IPS-20b (cell line): ENCODE measurements around the gene AMFR.

Source experiments
- H3K27ac ChIP-seq: one replicate; pipeline ENCODE4 v1.5.1; 2013; ENCODE audit warnings: low read length
- H3K27me3 ChIP-seq: 2 replicates; pipeline ENCODE4 v1.6.1; 2013; ENCODE audit warnings: mild to moderate bottlenecking, low read length, inconsistent platforms; ENCODE audit not compliant: insufficient read depth
- H3K36me3 ChIP-seq: 2 replicates; pipeline ENCODE4 v1.6.1; 2013; ENCODE audit warnings: low read depth, mild to moderate bottlenecking, inconsistent platforms, low read length, moderate library complexity; ENCODE audit not compliant: insufficient read depth
- H3K4me1 ChIP-seq: 2 replicates; pipeline ENCODE4 v1.6.1; 2013; ENCODE audit warnings: mild to moderate bottlenecking, control low read depth, inconsistent platforms, low read length, moderate library complexity; ENCODE audit not compliant: insufficient read depth
- H3K4me3 ChIP-seq: 2 replicates; pipeline ENCODE4 v1.5.1; 2013; ENCODE audit warnings: mild to moderate bottlenecking, low read length, inconsistent platforms
- H3K9ac ChIP-seq: 2 replicates; pipeline ENCODE4 v1.6.1; 2013; ENCODE audit warnings: low read depth, mild to moderate bottlenecking, inconsistent platforms, low read length, moderate library complexity
- H3K9me3 ChIP-seq: 2 replicates; pipeline ENCODE4 v1.6.1; 2013; ENCODE audit warnings: mild to moderate bottlenecking, low read depth, low read length, inconsistent platforms; ENCODE audit not compliant: insufficient read depth

AMFR gene

DNA sequence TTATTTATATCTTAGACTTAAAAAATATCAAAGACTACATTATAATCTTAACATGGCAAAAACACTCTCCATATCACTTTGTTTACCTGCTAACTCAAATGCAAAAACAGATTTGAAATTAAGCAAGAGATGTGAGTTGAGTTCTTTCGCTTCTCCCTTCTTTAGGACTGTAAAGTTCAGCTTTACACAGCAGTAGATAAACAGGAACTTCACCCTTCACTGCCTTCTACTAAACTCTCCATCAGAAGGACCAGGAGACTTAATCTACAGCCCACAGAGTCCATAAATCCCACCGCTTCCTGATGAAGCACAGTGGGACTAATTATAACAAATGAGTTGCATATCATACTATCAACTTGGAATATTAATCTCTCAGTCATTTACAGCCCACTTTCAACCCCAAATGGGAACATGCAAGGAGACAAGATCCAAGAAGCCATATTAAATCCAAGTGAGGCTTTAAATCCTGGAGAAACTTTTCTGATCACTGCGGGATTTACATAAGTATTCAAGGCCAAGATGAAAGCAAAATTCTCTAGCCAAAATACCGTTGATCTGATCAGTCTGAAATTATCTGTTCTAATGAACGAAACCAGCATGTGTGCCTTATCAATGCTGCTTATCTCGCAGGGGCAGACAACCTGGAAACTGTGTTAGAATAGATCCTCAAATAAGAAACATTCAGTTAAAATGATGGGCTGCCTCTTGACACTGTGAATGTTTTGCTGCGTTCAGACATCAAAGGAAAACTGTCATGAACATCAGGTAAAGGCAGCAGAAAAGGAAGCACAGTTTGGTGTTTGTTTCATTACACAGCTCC is 1.6 kb downstream of the AMFR start:
- no peak overlapping the region for H3K27ac ChIP-seq
- peaks cover 31% of the 10 kb centered on the region for H3K27me3 ChIP-seq
- peak overlapping the region; percentile 83 for H3K4me3 ChIP-seq
- H3K36me3 ChIP-seq: 0 out of 2 replicates have a peak, but pooled peaks cover 3% of the 10 kb centered on the region
- peak overlapping the region; percentile 56; the same call in 1 of the 2 replicates for H3K9ac ChIP-seq
- peaks cover 20% of the 10 kb centered on the region for H3K4me1 ChIP-seq
- H3K9me3 ChIP-seq: no peaks in the 10 kb centered on the region

DNA sequence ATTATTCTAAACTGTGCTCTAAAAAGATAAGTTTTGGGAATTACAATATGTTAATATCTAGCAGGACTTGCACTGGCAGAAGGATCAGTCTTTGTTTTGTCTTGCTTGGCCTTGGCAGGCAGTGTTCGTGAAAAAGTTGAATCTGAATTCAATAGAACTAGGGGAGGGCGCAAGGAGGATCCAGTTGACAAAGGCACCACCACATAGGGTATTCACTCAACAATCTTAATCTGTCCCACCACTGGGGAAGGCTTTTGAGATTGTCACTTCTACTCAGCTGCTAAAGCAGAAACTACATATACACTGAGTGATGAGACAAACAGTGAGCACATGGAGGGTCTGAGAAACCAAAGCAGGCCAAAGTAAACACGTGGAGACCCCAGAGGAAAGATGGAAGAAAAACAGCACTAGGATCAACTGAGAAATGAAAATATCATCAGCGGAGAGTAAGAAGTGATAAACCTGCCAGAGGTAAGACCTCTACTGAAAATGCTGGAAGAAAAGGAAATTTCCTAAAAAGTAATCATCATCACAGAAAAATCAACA is 2.4 kb downstream of the AMFR start:
- H3K4me1 ChIP-seq: peaks cover 20% of the 10 kb centered on the region
- H3K9me3 ChIP-seq: no peaks in the 10 kb centered on the region
- H3K36me3 ChIP-seq: no peaks in the 10 kb centered on the region
- H3K27ac ChIP-seq: no peak overlapping the region
- no peak overlapping the region for H3K4me3 ChIP-seq
- no peak overlapping the region for H3K9ac ChIP-seq
- H3K27me3 ChIP-seq: peaks cover 31% of the 10 kb centered on the region

DNA sequence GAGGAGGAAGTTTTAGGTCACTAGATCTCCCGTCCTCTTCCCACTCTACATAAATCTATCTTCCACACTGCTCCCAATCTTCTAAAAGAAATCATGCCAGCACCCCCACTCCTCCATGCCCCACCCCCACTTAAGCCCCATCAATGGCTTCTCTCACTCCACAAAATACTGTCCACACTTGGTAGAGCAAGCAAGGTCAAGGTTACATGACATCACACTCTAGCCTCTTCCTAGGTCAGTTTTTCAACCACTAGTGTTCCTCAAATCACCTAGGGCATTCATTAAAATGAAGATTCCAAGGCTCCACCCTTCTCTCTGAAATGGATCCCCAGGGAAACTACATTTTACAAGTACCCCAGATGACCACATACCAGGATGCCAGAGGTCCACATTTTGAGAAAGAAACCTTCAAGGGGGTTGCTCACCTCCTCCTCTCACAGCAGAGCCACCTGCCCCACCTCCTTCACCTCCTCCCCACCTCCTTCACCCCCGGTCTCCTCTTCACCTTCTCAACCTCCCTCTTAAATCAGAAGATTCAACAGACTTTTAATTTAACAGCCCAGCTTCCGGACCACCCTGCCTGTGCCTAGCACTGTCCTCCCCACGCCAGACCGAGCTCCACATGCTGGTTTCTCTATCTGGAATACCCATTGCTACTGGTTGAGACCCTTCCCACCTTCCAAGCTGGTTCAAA is 3.2 kb downstream of the AMFR start:
- no peak overlapping the region for H3K4me3 ChIP-seq
- no peak overlapping the region for H3K27ac ChIP-seq
- no peak overlapping the region for H3K9ac ChIP-seq
- no peaks in the 10 kb centered on the region for H3K9me3 ChIP-seq
- H3K4me1 ChIP-seq: peaks cover 20% of the 10 kb centered on the region
- peaks cover 31% of the 10 kb centered on the region for H3K27me3 ChIP-seq
- no peaks in the 10 kb centered on the region for H3K36me3 ChIP-seq

DNA sequence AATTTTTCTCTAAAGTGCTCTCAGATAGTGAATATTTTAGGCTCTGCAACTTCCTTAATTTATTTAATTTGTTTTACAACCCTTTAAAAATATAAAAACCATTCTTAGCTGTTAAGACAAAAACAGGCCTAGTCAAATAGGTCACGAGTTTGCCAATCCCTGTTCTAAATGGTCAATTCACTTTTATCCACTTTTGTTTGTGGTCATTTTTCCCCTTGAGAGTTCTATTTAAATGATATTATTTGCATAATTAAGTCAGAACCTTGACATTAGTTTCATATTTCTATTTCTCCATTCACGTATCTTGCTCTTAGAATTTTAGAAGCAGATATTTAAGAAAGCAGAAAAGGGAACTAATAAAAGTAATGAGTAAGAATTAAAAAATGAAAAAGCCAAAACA is 4.0 kb downstream of the AMFR start:
- Histone ChIP-seq H3K36me3 (no peaks in the 10 kb centered on the region), H3K9ac (no peak overlapping the region), H3K27me3 (peaks cover 29% of the 10 kb centered on the region), H3K4me3 (no peak overlapping the region), H3K27ac (no peak overlapping the region), H3K9me3 (no peaks in the 10 kb centered on the region), H3K4me1 (peaks cover 20% of the 10 kb centered on the region)

DNA sequence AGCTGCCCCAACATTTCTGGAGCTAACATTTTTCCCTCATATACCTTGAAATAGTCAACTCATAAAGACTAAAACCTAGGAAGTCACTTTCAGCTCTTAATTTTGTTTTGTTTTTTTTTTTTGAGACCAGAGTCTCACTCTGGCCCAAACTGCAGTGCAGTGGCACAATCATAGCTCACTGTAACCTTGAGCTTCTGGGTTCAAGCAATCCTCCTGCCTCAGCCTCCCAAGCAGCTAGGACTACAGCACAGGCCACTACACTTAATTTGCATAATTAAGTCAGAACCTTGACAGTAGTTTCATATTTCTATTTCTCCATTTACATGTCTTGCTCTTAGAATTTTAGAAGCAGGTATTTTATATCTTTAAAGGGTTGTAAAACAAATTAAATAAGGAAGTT is 4.7 kb downstream of the AMFR start:
- Histone ChIP-seq H3K9ac (no peak overlapping the region), H3K27me3 (peaks cover 24% of the 10 kb centered on the region), H3K4me3 (no peak overlapping the region), H3K4me1 (peaks cover 20% of the 10 kb centered on the region), H3K9me3 (no peaks in the 10 kb centered on the region), H3K27ac (no peak overlapping the region), H3K36me3 (no peaks in the 10 kb centered on the region)

DNA sequence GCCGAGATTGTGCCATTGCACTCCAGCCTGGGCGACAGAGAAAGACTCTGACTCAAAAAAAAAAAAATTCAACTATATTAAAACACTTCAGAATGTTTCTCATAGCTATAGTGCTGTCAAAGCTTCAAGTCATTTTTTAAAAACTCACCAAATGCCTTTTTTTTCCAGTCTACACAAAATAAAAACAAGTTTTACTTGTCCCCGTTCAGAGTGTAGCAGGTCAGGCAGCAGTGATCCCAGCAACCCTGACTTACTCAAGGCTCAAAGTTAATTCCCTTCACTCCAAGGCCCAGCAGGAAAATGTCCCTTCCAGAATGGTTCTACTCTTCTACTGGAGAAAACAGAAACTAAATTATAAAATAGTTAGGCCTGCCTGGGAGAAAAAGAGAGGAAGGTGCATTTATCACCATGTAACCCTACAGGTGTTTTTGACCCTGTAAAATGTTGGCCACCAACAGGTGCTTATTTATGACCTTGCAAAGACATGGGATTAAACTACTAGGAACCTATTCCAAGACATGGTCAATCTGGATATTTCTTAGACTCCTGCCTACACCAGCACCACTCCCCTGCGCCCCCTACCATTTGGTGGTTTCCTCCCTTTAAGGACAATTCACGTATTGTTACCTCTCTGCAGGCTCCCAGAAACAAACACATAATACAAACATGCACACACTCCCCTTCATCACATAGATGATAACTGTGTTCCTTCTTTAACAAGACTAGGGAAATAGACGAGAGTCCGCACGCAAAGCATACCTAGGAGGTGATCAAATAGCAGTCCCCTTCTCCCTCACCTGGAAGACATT is 5.4 kb downstream of the AMFR start:
- Histone ChIP-seq H3K9me3 (no peaks in the 10 kb centered on the region), H3K36me3 (no peaks in the 10 kb centered on the region), H3K9ac (no peak overlapping the region), H3K27ac (no peak overlapping the region), H3K4me3 (no peak overlapping the region), H3K4me1 (peaks cover 24% of the 10 kb centered on the region), H3K27me3 (peaks cover 24% of the 10 kb centered on the region)

DNA sequence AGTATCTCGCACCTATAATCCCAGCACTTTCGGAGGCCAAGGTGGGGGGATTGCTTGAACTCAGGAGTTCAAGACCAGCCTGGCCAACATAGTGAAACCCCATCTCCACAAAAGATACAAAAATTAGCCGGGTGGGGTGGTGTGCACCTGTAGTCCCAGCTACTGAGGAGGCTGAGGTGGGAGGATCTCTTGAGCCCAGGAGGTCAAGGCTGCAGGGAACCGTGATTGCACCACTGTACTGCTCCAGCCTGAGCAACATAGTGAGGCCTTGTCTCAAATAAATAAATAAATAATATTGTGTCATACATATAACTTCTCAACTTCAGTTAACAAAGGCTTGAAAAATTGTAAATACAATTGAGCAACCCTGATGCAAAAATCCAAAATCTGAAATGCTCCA is 8.2 kb downstream of the AMFR start:
- no peak overlapping the region for H3K9ac ChIP-seq
- no peak overlapping the region for H3K27ac ChIP-seq
- peaks cover 15% of the 10 kb centered on the region for H3K4me1 ChIP-seq
- H3K36me3 ChIP-seq: no peaks in the 10 kb centered on the region
- no peaks in the 10 kb centered on the region for H3K9me3 ChIP-seq
- H3K4me3 ChIP-seq: no peak overlapping the region
- no peaks in the 10 kb centered on the region for H3K27me3 ChIP-seq

DNA sequence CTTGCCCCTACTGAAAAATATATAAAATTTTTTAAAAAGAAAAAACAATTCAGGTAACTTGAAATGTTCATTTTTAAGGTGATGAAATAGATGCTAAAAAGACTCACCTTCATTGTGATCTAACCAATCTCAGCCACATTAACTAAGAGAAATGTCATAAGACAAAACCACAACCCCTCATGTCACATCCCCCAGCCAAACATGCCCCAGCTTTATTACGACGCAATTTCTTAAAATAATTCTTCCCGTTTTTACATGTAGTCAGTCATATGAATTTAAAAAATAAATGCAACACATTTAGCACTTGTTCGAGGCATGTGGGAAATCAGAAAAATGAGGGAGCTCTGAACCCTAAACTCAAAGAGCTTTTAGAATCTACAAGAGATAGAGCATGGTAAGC is 9.5 kb downstream of the AMFR start:
- no peak overlapping the region for H3K27ac ChIP-seq
- H3K36me3 ChIP-seq: no peaks in the 10 kb centered on the region
- H3K9me3 ChIP-seq: no peaks in the 10 kb centered on the region
- H3K4me3 ChIP-seq: no peak overlapping the region
- no peaks in the 10 kb centered on the region for H3K27me3 ChIP-seq
- no peak overlapping the region for H3K9ac ChIP-seq
- H3K4me1 ChIP-seq: peaks cover 9% of the 10 kb centered on the region; the same call in 1 of the 2 replicates

DNA sequence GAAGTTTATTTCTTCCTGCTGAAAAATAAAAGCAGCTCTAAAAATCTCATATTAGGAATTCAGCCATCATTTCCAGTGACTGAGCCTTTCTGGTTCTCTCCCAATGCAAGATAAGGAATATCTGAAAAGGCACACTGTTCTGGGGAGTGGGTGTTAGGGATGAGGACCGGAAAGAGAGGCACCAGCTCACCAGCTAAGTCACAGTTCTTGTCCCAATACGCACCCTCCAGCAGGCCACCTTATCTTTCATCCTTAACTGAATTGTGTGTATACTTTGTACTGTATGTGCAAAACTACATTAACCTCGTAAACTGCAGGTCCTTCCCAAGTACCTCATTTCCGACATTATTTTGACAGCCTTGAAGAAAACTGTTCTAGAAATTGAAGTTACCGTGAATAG is 11.0 kb downstream of the AMFR start:
- Histone ChIP-seq H3K9me3 (no peaks in the 10 kb centered on the region), H3K27ac (no peak overlapping the region), H3K9ac (no peak overlapping the region), H3K4me1 (peaks cover 5% of the 10 kb centered on the region; the same call in 1 of the 2 replicates), H3K4me3 (no peak overlapping the region), H3K27me3 (no peaks in the 10 kb centered on the region), H3K36me3 (peaks cover under 1% of the 10 kb centered on the region; the same call in 1 of the 2 replicates)

DNA sequence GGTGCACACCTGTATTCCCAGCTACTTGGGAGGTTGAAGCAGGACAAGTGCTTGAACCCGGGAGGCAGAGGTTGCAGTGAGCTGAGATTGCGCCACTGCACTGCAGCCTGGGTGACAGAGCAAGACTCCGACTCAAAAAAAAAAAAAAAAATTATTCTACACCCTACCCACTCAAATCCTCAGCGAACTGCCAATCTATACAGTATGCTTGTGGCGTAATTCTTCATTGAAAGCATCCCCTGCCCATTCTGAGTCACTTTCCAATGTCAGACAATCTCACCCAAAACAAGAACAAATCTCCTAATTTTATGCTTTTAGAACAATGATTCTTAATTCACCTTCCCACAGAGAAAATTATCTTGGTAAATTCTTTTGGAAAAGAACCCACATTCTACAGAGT is 12.0 kb downstream of the AMFR start:
- Histone ChIP-seq H3K9ac (no peak overlapping the region), H3K36me3 (peaks cover 7% of the 10 kb centered on the region; the same call in 1 of the 2 replicates)

DNA sequence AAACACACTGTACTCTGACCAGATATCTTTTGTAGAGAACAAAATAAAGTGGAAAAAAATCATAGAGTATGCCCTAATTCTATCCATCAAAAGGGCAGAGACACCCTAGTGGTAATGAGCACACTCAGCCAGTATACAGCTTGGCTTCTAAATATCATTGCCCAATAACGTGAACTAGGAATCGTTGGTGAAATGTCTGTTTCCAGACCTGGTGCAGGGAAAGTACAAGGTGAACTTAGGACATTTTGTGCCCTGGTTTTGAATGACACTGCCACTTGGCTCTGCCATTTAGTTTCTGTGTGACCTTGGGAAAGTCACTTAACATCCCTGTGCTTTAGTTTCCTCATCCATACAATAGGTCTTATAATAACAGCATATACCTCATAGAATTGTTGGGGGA is 13.7 kb downstream of the AMFR start:
- H3K27ac ChIP-seq: no peak overlapping the region
- H3K36me3 ChIP-seq: peaks cover 17% of the 10 kb centered on the region

More for the DNA sequence above, 12.0 kb downstream of the AMFR start:
- H3K27me3 ChIP-seq: no peaks in the 10 kb centered on the region
- no peak overlapping the region for H3K27ac ChIP-seq
- H3K9me3 ChIP-seq: no peaks in the 10 kb centered on the region
- H3K4me3 ChIP-seq: no peak overlapping the region
- H3K4me1 ChIP-seq: peaks cover 5% of the 10 kb centered on the region; the same call in 1 of the 2 replicates

More for the DNA sequence above, 13.7 kb downstream of the AMFR start:
- peaks cover 5% of the 10 kb centered on the region; the same call in 1 of the 2 replicates for H3K4me1 ChIP-seq
- H3K27me3 ChIP-seq: no peaks in the 10 kb centered on the region
- H3K9ac ChIP-seq: no peak overlapping the region
- H3K4me3 ChIP-seq: no peak overlapping the region
- no peaks in the 10 kb centered on the region for H3K9me3 ChIP-seq
